ENCODE results near the gene CCDC33.

The CCDC33 gene

DNA sequence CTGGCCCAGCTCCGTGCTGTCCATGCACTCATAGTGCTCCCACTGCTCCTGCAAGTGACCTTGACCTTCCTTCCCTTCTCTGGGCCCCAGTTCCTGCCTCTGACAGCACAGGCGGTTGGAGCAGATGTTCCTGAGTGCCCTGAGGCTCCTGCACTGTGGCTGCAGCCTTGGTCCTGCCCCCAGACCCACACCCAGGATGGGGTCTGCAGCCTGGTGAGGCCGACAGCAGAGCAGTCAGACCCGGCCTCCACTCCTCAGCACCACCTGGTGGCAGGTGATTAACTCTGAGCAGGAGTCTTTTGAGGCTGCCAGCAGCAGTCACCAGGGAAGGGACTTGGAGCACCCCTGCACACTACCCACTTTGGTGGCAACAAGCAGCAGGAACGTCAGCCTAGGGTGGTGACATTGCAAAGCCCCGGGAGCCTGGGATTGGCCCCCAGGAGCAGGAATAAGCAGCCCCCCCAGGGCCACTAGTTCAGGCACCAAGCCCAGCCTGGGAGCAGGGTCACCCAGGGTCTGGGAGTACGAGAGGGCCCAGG lies 66.8 kb downstream of the CCDC33 start (continued):
- TF ChIP-seq ZBTB48 (tag by site-specific recombination; IDR thresholded peaks at IDR 0.05) (no peak), KLF1 (tag by site-specific recombination; IDR thresholded peaks at IDR 0.05) (no peak), ZNF266 (tag by site-specific recombination; IDR thresholded peaks at IDR 0.05; ENCODE audit: low read depth) (no peak), ZNF521 (tag by site-specific recombination; IDR thresholded peaks at IDR 0.05) (no peak), GLIS1 (tag by site-specific recombination; IDR thresholded peaks at IDR 0.05) (peak; percentile 88)
- TF ChIP-seq, protein P1, sequence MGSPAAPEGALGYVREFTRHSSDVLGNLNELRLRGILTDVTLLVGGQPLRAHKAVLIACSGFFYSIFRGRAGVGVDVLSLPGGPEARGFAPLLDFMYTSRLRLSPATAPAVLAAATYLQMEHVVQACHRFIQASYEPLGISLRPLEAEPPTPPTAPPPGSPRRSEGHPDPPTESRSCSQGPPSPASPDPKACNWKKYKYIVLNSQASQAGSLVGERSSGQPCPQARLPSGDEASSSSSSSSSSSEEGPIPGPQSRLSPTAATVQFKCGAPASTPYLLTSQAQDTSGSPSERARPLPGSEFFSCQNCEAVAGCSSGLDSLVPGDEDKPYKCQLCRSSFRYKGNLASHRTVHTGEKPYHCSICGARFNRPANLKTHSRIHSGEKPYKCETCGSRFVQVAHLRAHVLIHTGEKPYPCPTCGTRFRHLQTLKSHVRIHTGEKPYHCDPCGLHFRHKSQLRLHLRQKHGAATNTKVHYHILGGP (tag by site-specific recombination; IDR thresholded peaks at IDR 0.05): no peak
- TF ChIP-seq, protein P2, sequence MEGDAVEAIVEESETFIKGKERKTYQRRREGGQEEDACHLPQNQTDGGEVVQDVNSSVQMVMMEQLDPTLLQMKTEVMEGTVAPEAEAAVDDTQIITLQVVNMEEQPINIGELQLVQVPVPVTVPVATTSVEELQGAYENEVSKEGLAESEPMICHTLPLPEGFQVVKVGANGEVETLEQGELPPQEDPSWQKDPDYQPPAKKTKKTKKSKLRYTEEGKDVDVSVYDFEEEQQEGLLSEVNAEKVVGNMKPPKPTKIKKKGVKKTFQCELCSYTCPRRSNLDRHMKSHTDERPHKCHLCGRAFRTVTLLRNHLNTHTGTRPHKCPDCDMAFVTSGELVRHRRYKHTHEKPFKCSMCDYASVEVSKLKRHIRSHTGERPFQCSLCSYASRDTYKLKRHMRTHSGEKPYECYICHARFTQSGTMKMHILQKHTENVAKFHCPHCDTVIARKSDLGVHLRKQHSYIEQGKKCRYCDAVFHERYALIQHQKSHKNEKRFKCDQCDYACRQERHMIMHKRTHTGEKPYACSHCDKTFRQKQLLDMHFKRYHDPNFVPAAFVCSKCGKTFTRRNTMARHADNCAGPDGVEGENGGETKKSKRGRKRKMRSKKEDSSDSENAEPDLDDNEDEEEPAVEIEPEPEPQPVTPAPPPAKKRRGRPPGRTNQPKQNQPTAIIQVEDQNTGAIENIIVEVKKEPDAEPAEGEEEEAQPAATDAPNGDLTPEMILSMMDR (tag by site-specific recombination; IDR thresholded peaks at IDR 0.05): peak; percentile 87

DNA sequence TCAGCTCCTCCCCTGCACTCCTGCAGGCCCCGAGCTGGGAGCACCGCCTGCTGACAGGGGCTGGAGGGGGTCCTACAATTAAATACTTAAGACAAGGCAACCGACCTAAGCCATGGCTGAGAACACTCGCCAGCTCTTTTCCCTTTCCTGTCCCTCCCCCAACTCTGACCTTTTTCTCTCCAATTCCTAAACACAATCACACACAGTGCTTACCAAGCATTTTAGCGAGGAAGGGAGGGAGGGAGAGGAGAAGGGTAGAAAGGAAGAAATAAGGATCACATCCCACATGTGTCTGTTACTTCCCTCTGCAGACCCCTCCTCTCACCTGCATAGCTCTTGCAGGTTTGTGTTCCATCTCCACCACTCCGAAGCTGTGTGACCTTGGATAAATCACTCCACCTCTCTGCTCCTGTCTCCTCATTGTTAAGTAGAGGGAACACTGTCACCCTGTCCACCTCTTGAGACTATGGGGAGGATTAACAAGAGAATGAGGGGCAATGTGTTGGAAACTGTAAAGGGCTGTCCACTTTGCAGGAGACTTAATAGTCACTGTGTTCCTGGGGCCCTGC lies 67.7 kb downstream of the CCDC33 start:
- no peaks in the 10 kb centered on the region for H3K9me3 ChIP-seq (ENCODE audit: control insufficient read depth, insufficient read depth, low read depth, low read length)
- TF ChIP-seq ZIC2 (tag by site-specific recombination; IDR thresholded peaks at IDR 0.05): peak; percentile 42
- TF ChIP-seq ZFP41 (tag by site-specific recombination; IDR thresholded peaks at IDR 0.05; ENCODE audit: borderline replicate concordance): no peak
- TF ChIP-seq, protein P1 (tag by site-specific recombination; IDR thresholded peaks at IDR 0.05): no peak
- no peak for TF ChIP-seq ZFP37 (tag by site-specific recombination; IDR thresholded peaks at IDR 0.05)
- POLR2A ChIA-PET: no interaction called here
- H3K27ac ChIP-seq (ENCODE audit: extremely low read depth, low read depth, low read length): no peak overlapping the region
- H3K36me3 ChIP-seq (ENCODE audit: control insufficient read depth in 2 of 2, insufficient read depth in 1 of 2, low read length in 2 of 2): no peaks in the 10 kb centered on the region
- H3K4me3 ChIP-seq (ENCODE audit: low read depth, low read length): no peak overlapping the region
- CTCF ChIA-PET: interaction anchor here (0.6 to 2.4 kb wide), 21 partner anchors 12 to 330 kb away, joined by 3 to 26 read pairs (median 4); no protein-coding TSS in a partner anchor
- no peaks in the 10 kb centered on the region; the same call in 1 of the 2 replicates for H3K4me1 ChIP-seq (ENCODE audit: control insufficient read depth, insufficient read depth, low read length)

DNA sequence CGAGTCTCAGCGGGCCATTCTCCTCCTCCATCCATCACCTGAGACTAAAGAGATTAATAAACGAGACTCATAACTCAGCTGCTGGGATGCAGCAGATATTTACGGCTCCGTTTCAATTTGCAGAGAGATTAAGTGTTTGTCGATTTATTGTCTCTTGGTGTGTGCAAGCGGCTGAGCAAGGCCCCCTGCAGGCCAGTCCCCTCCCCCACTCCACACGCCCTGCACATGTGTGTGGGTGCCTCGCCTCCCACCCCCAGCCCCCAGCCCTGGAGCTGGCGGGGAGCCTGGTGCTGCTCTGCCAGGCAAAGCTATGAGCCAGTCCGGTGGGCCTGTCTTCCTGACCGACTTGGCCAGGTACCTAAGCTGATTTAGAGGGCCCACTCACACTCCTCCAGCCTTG lies 68.3 kb downstream of the CCDC33 start:
- Histone ChIP-seq H3K4me3 (ENCODE audit: low read depth, low read length) (no peak overlapping the region), H3K36me3 (ENCODE audit: control insufficient read depth in 2 of 2, insufficient read depth in 1 of 2, low read length in 2 of 2) (no peaks in the 10 kb centered on the region), H3K27ac (ENCODE audit: extremely low read depth, low read depth, low read length) (no peak overlapping the region), H3K9me3 (ENCODE audit: control insufficient read depth, insufficient read depth, low read depth, low read length) (no peaks in the 10 kb centered on the region), H3K4me1 (ENCODE audit: control insufficient read depth, insufficient read depth, low read length) (no peaks in the 10 kb centered on the region; the same call in 1 of the 2 replicates)
- CTCF ChIA-PET: interaction anchor here (0.6 to 2.4 kb wide), 16 partner anchors 7 to 332 kb away, joined by 3 to 26 read pairs (median 4); no protein-coding TSS in a partner anchor
- TF ChIP-seq EGR2 (tag by site-specific recombination; IDR thresholded peaks at IDR 0.05; ENCODE audit: low read depth): peak; percentile 87
- TF ChIP-seq ZIC2 (tag by site-specific recombination; IDR thresholded peaks at IDR 0.05): 0 out of 2 replicates have a peak, but pooled peaks have one; percentile 19
- TF ChIP-seq ZFHX2 (tag by site-specific recombination; conservative IDR thresholded peaks at IDR 0.05): peak; percentile 94
- TF ChIP-seq, protein P3, sequence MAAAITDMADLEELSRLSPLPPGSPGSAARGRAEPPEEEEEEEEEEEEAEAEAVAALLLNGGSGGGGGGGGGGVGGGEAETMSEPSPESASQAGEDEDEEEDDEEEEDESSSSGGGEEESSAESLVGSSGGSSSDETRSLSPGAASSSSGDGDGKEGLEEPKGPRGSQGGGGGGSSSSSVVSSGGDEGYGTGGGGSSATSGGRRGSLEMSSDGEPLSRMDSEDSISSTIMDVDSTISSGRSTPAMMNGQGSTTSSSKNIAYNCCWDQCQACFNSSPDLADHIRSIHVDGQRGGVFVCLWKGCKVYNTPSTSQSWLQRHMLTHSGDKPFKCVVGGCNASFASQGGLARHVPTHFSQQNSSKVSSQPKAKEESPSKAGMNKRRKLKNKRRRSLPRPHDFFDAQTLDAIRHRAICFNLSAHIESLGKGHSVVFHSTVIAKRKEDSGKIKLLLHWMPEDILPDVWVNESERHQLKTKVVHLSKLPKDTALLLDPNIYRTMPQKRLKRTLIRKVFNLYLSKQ (tag by site-specific recombination; IDR thresholded peaks at IDR 0.05; ENCODE audit: borderline replicate concordance): no peak
- POLR2A ChIA-PET: no interaction called here
